Stimulated activated CD4-positive, alpha-beta T cell treated with anti-CD3 and anti-CD28 coated beads, Interleukin-12 subunit alpha, Interleukin-12 subunit beta, amount 100 ng/mL, for 4 hours (primary cell): ENCODE data around the gene KIF13A.
"Not testable (repeated sequence)": the region's sequence is repeated elsewhere in the genome, so short reads cannot be mapped to it uniquely, and the experiment has no call there.

Source experiments
- DNase-seq: peaks from one replicate; pipeline ENCODE4 v3.0.0-alpha.2; 2020

Gene KIF13A

GRCh38 chr6:17894191-17894590 is 93.2 kb downstream of the KIF13A start:
- no peak for DNase-seq

GRCh38 chr6:17892097-17892686 is 95.2 kb downstream of the KIF13A start:
- no peak for DNase-seq

GRCh38 chr6:17890309-17890708 is 97.1 kb downstream of the KIF13A start:
- no peak for DNase-seq

- DNase-seq, result not testable (repeated sequence)
Observed at GRCh38 chr6:17889777-17890176, 97.7 kb downstream of the KIF13A start.

GRCh38 chr6:17886891-17887290 is 100.5 kb downstream of the KIF13A start:
- no peak for DNase-seq

GRCh38 chr6:17885889-17886576 is 101.4 kb downstream of the KIF13A start:
- DNase-seq, result no peak

GRCh38 chr6:17884498-17885478 is 102.6 kb downstream of the KIF13A start:
- DNase-seq, result no peak

GRCh38 chr6:17883665-17884497 is 103.6 kb downstream of the KIF13A start:
- no peak for DNase-seq

GRCh38 chr6:17881085-17881858 is 106.2 kb downstream of the KIF13A start:
- no peak for DNase-seq

GRCh38 chr6:17879184-17879583 is 108.3 kb downstream of the KIF13A start:
- no peak for DNase-seq

- DNase-seq, result no peak
Observed at GRCh38 chr6:17878734-17879133, 108.7 kb downstream of the KIF13A start.

- no peak for DNase-seq
Observed at GRCh38 chr6:17877895-17878440, 109.5 kb downstream of the KIF13A start.

- no peak for DNase-seq
Observed at GRCh38 chr6:17877196-17877894, 110.1 kb downstream of the KIF13A start.

- DNase-seq, result no peak
Observed at GRCh38 chr6:17874753-17875152, 112.7 kb downstream of the KIF13A start.

- DNase-seq, result no peak
Observed at GRCh38 chr6:17872908-17873307, 114.5 kb downstream of the KIF13A start.

GRCh38 chr6:17871836-17872235 is 115.6 kb downstream of the KIF13A start:
- no peak for DNase-seq

- DNase-seq, result no peak
Observed at GRCh38 chr6:17871189-17871519, 116.3 kb downstream of the KIF13A start.

- no peak for DNase-seq
Observed at GRCh38 chr6:17870300-17871188, 116.9 kb downstream of the KIF13A start.

- no peak for DNase-seq
Observed at GRCh38 chr6:17869753-17870050, 117.7 kb downstream of the KIF13A start.
